Common myeloid progenitor, CD34-positive (primary cell): ENCODE results near the gene MEX3C. TPM values are rescaled to one million over a fixed set of nuclear protein-coding genes. Genes with fewer than 3 reads are reported as not detected.

ENCODE experiments used
- CTCF ChIA-PET: fragments of 350-600 bp; sonication (Branson Sonifier 250); formaldehyde crosslinking; loops from one replicate; lab custom pipeline; 2021; ENCODE audit warnings: antibody characterized with exemption; lab: Charles Lee
- POLR2A ChIA-PET: fragments of 350-600 bp; sonication (Branson Sonifier 250); formaldehyde crosslinking; loops from one replicate; lab custom pipeline; 2021; ENCODE audit warnings: antibody characterized with exemption; lab: Charles Lee
- DNase-seq, 3 donors: peaks; one replicate each; pipeline versions ENCODE4 v3.0.0 to v3.0.0-alpha.2; 2013
- H3K27ac ChIP-seq, 2 experiments: 1 replicate in 1 of 2; 2 replicates in 1 of 2; pipeline ENCODE4 v1.7.0; 2013; ENCODE audit warnings: inconsistent platforms in 2 of 2, low read length in 2 of 2, mild to moderate bottlenecking in 2 of 2, low read depth in 1 of 2, moderate library complexity in 1 of 2; ENCODE audit not compliant: severe bottlenecking in 2 of 2, insufficient read depth in 1 of 2, poor library complexity in 1 of 2
- H3K27me3 ChIP-seq, 5 experiments: replicated peaks in 2 of 5; 1 replicate in 3 of 5; 2 replicates in 2 of 5; pipeline versions ENCODE4 v1.6.1 to v1.7.0; 2013; ENCODE audit warnings: low read length in 4 of 5, mild to moderate bottlenecking in 2 of 5, moderate library complexity in 2 of 5, inconsistent platforms in 1 of 5; ENCODE audit not compliant: insufficient read depth in 5 of 5, control insufficient read depth in 4 of 5
- H3K36me3 ChIP-seq, 4 experiments: 1 replicate in 2 of 4; 2 replicates in 2 of 4; pipeline versions ENCODE4 v1.6.1 to v1.7.0; 2013; ENCODE audit warnings: low read length in 3 of 4, control low read depth in 1 of 4, mild to moderate bottlenecking in 1 of 4; ENCODE audit not compliant: control insufficient read depth in 4 of 4, insufficient read depth in 4 of 4
- H3K4me1 ChIP-seq, 4 experiments: 1 replicate in 3 of 4; 2 replicates in 1 of 4; pipeline versions ENCODE4 v1.6.1 to v1.7.1; 2013; ENCODE audit warnings: low read length in 3 of 4, mild to moderate bottlenecking in 3 of 4, control low read depth in 1 of 4, inconsistent platforms in 1 of 4, moderate library complexity in 1 of 4; ENCODE audit not compliant: control insufficient read depth in 4 of 4, insufficient read depth in 4 of 4; ENCODE audit errors: control extremely low read depth in 1 of 4
- H3K4me3 ChIP-seq, 7 experiments: 1 replicate in 4 of 7; 2 replicates in 3 of 7; pipeline versions ENCODE4 v1.5.1 to v1.7.0; 2013; ENCODE audit warnings: mild to moderate bottlenecking in 7 of 7, low read length in 6 of 7, moderate library complexity in 6 of 7, inconsistent platforms in 2 of 7, low read depth in 2 of 7, control low read depth in 1 of 7; ENCODE audit not compliant: insufficient read depth in 4 of 7, control insufficient read depth in 1 of 7; ENCODE audit errors: extremely low read depth in 1 of 7
- H3K9me3 ChIP-seq, 5 experiments: 1 replicate in 4 of 5; 2 replicates in 1 of 5; pipeline versions ENCODE4 v1.6.1 to v1.7.1; 2013; ENCODE audit warnings: low read length in 4 of 5, mild to moderate bottlenecking in 2 of 5, inconsistent platforms in 1 of 5, low read depth in 1 of 5, moderate library complexity in 1 of 5; ENCODE audit not compliant: control insufficient read depth in 4 of 5, insufficient read depth in 2 of 5; ENCODE audit errors: control extremely low read depth in 1 of 5
- WGBS: methylation state at CpG from one replicate; pipeline ENCODE4 v1.1.5; 2013; ENCODE audit not compliant: insufficient coverage; 5-methylcytosine and 5-hydroxymethylcytosine counted together
- polyA plus RNA-seq: library from polyadenylated mRNA; unstranded; fragments of 120-200 nt; gene quantifications from one replicate; pipeline ENCODE4 v1.2.1, GENCODE V29; 2013

Gene MEX3C
- 81.1 TPM for polyA plus RNA-seq

GRCh38 chr18:51197661-51198424, at the start of gene MEX3C:
MEX3C (minus strand) TSS chr18:51197681; CDS start chr18:51197320, 361 bp downstream.
- CTCF ChIA-PET = interaction anchor here (1.0 to 5.5 kb wide), 6 partner anchors 13 to 87 kb away, joined by 3 to 29 read pairs (median 4); no protein-coding TSS in a partner anchor
- Histone ChIP-seq H3K4me3 (peak within 1 kb of the TSS; percentile 84 to 99 (median 89)), H3K27me3 (no peaks in the 10 kb centered on the region), H3K4me1 (peaks cover 8 to 27% (median 19%) of the 10 kb centered on the region in 4 experiments), H3K27ac (peak within 1 kb of the TSS; percentile 79 to 87), H3K9me3 (no peaks in the 10 kb centered on the region), H3K36me3 (peaks cover 0 to 4% (median 2%) of the 10 kb centered on the region in 4 experiments)
- POLR2A ChIA-PET = interaction anchor here (1.1 kb wide), 1 partner anchor 168 kb away, joined by 3 read pairs; the partner anchor contains the start of gene SMAD4
- peak; percentile 99 for DNase-seq
- under 1% methylated on average over 30 of the region's 51 CpGs for WGBS

- CTCF ChIA-PET = no interaction called here
- 95% methylated on average over 2 of the region's 3 CpGs for WGBS
- no peaks in the 10 kb centered on the region for H3K9me3 ChIP-seq
- H3K36me3 ChIP-seq = no peaks in the 10 kb centered on the region
- no peak overlapping the region for H3K4me3 ChIP-seq
- H3K4me1 ChIP-seq = no peaks in the 10 kb centered on the region
- no peak overlapping the region for H3K27ac ChIP-seq
- POLR2A ChIA-PET = no interaction called here
- DNase-seq = no peak
- H3K27me3 ChIP-seq = no peaks in the 10 kb centered on the region
Observed at GRCh38 chr18:51241226-51241625, 43.7 kb upstream of the MEX3C start.

GRCh38 chr18:51236225-51236624, 38.7 kb upstream of the MEX3C start:
- H3K27me3 ChIP-seq = no peaks in the 10 kb centered on the region
- H3K9me3 ChIP-seq = no peaks in the 10 kb centered on the region
- no peaks in the 10 kb centered on the region for H3K36me3 ChIP-seq
- 100% methylated on average over 1 of the region's 2 CpGs for WGBS
- CTCF ChIA-PET = interaction anchor here (0.7 to 1.7 kb wide), 2 partner anchors 16 to 19 kb away, joined by 3 to 5 read pairs; no protein-coding TSS in a partner anchor
- no peak overlapping the region for H3K27ac ChIP-seq
- DNase-seq = no peak
- POLR2A ChIA-PET = no interaction called here
- H3K4me1 ChIP-seq = peaks cover 0 to 15% (median 2%) of the 10 kb centered on the region in 4 experiments
- no peak overlapping the region for H3K4me3 ChIP-seq

GRCh38 chr18:51235009-51235789, 37.7 kb upstream of the MEX3C start:
- POLR2A ChIA-PET = no interaction called here
- DNase-seq = peak; percentile 19 to 75 (median 66)
- CTCF ChIA-PET = interaction anchor here (0.6 to 1.7 kb wide), 5 partner anchors 15 to 1758 kb away, joined by 3 to 5 read pairs (median 4); no protein-coding TSS in a partner anchor
- H3K27ac ChIP-seq = no peak overlapping the region
- H3K27me3 ChIP-seq = no peaks in the 10 kb centered on the region
- peaks cover 0 to 15% (median 2%) of the 10 kb centered on the region in 4 experiments for H3K4me1 ChIP-seq
- 64% methylated on average over 5 of the region's 6 CpGs for WGBS
- no peaks in the 10 kb centered on the region for H3K36me3 ChIP-seq
- H3K9me3 ChIP-seq = no peaks in the 10 kb centered on the region
- H3K4me3 ChIP-seq = no peak overlapping the region

GRCh38 chr18:51234117-51235008, 36.9 kb upstream of the MEX3C start:
- WGBS = 100% methylated on average over 2 of the region's 11 CpGs
- H3K27ac ChIP-seq = no peak overlapping the region
- CTCF ChIA-PET = interaction anchor here (0.7 to 1.7 kb wide), 2 partner anchors 15 to 68 kb away, joined by 3 to 5 read pairs; no protein-coding TSS in a partner anchor

GRCh38 chr18:51229328-51229727, 31.8 kb upstream of the MEX3C start:
- Histone ChIP-seq H3K36me3 (no peaks in the 10 kb centered on the region), H3K27me3 (no peaks in the 10 kb centered on the region), H3K9me3 (no peaks in the 10 kb centered on the region), H3K4me1 (peaks cover 0 to 3% (median 0%) of the 10 kb centered on the region in 4 experiments), H3K27ac (no peak overlapping the region), H3K4me3 (no peak overlapping the region)
- DNase-seq = no peak
- POLR2A ChIA-PET = no interaction called here
- WGBS = 94% methylated on average over 3 of the region's 4 CpGs
- CTCF ChIA-PET = no interaction called here

More at GRCh38 chr18:51234117-51235008, 36.9 kb upstream of the MEX3C start:
- no peak for DNase-seq
- H3K4me1 ChIP-seq = peaks cover 0 to 15% (median 2%) of the 10 kb centered on the region in 4 experiments
- H3K36me3 ChIP-seq = no peaks in the 10 kb centered on the region
- H3K9me3 ChIP-seq = no peaks in the 10 kb centered on the region
- H3K27me3 ChIP-seq = no peaks in the 10 kb centered on the region
- H3K4me3 ChIP-seq = no peak overlapping the region
- POLR2A ChIA-PET = no interaction called here
